ENCODE results near the gene TMEM52. TPM values are rescaled to one million over a fixed set of nuclear protein-coding genes. Genes with fewer than 3 reads are reported as not detected.

The TMEM52 gene
- total and polyA plus RNA-seq, 9 of the 15 experiments (the other 6 are each of a cell fraction or from before 2014, with no cell fraction given) = 0.37 to 22.5 (median 6.8) TPM

DNA sequence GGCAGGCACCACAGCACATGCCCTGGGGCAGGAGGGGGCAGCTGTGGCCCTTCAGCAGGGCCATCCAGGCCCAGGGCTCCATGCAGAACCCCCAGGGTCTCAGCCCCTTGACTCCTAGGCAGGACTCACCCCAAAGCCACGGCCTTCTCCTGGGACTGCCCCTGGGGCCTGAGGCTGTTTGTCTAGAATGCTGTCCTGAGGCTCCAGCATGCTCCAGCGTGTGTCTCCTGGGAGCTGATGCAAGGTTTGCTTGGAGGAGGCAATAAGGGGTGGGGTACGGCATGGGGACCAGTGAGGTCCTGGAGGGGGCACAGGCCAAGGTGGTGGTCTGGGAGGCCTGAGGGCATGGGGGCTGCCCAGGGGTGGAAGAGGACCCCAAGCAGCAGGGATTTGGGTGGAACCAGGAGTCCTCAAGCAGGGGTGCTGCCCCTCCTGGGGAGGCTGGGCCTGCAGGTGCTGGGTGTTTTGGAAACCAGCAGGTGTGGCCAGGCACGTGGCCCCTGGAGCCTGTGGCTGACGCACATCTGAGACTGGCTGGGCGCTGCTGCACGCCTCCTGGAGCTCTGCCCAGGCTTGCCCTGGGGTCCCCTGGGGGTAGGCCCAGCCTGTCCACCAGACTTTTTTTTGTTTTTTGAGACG lies 11.9 kb downstream of the TMEM52 start (continued):
- TF ChIP-seq, protein P1, sequence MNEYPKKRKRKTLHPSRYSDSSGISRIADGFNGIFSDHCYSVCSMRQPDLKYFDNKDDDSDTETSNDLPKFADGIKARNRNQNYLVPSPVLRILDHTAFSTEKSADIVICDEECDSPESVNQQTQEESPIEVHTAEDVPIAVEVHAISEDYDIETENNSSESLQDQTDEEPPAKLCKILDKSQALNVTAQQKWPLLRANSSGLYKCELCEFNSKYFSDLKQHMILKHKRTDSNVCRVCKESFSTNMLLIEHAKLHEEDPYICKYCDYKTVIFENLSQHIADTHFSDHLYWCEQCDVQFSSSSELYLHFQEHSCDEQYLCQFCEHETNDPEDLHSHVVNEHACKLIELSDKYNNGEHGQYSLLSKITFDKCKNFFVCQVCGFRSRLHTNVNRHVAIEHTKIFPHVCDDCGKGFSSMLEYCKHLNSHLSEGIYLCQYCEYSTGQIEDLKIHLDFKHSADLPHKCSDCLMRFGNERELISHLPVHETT (CRISPR knock-in tag; conservative IDR thresholded peaks at IDR 0.05 in 1 of 2, IDR thresholded peaks at IDR 0.05 in 1 of 2) = no peak
- TF ChIP-seq EP400 (IDR thresholded peaks at IDR 0.05) = peak; percentile 86
- TF ChIP-seq CEBPG (CRISPR knock-in tag; IDR thresholded peaks at IDR 0.05) = peak; percentile 98
- peak; percentile 14 to 91; a peak in 3 of 4 replicates for TF ChIP-seq CEBPG (tag; conservative IDR thresholded peaks at IDR 0.05 in 1 of 2, IDR thresholded peaks at IDR 0.05 in 1 of 2)
- TF ChIP-seq POLR2G (IDR thresholded peaks at IDR 0.05; ENCODE audit: low read depth, low read length) = peak; percentile 77
- no peak for TF ChIP-seq SMARCC2 (IDR thresholded peaks at IDR 0.05; ENCODE audit: low read depth)
- TF ChIP-seq L3MBTL2 (IDR thresholded peaks at IDR 0.05) = peak; percentile 94
- TF ChIP-seq MAZ (CRISPR knock-in tag; conservative IDR thresholded peaks at IDR 0.05 in 1 of 2, IDR thresholded peaks at IDR 0.05 in 1 of 2) = peak in 1 of 2 experiments; percentile 56; a peak in 2 of 4 replicates
- TF ChIP-seq ZNF143 (CRISPR knock-in tag; IDR thresholded peaks at IDR 0.05) = 0 out of 2 replicates have a peak, but pooled peaks have one; percentile 54
- TF ChIP-seq, protein P2, sequence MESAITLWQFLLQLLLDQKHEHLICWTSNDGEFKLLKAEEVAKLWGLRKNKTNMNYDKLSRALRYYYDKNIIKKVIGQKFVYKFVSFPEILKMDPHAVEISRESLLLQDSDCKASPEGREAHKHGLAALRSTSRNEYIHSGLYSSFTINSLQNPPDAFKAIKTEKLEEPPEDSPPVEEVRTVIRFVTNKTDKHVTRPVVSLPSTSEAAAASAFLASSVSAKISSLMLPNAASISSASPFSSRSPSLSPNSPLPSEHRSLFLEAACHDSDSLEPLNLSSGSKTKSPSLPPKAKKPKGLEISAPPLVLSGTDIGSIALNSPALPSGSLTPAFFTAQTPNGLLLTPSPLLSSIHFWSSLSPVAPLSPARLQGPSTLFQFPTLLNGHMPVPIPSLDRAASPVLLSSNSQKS (CRISPR knock-in tag; IDR thresholded peaks at IDR 0.05) = no peak
- 0 out of 2 replicates have a peak, but pooled peaks have one; percentile 28 for TF ChIP-seq ZNF586 (CRISPR knock-in tag; conservative IDR thresholded peaks at IDR 0.05)
- TF ChIP-seq NFIX (CRISPR knock-in tag; IDR thresholded peaks at IDR 0.05; ENCODE audit: low read depth) = no peak
- no peak for TF ChIP-seq HDAC2 (IDR thresholded peaks at IDR 0.05)
- TF ChIP-seq MECOM (CRISPR knock-in tag; IDR thresholded peaks at IDR 0.05) = peak; percentile 43; the same call in 1 of the 2 replicates
- peak; percentile 60; the same call in 1 of the 2 replicates for TF ChIP-seq ZNF583 (CRISPR knock-in tag; IDR thresholded peaks at IDR 0.05)
- TF ChIP-seq GABPB1 (CRISPR knock-in tag; IDR thresholded peaks at IDR 0.05) = 0 out of 2 replicates have a peak, but pooled peaks have one; percentile 25
- TF ChIP-seq ZNF695 (CRISPR knock-in tag; IDR thresholded peaks at IDR 0.05) = no peak

Measured in K562 (cell line).